Aorta (tissue), 5 donors: ENCODE measurements around the gene NFIA. TPM values are rescaled to one million over a fixed set of nuclear protein-coding genes. Genes with fewer than 3 reads are reported as not detected.

Source experiments
- ATAC-seq: fragments of 200-7000 bp; cut with Tn5 transposase; one replicate; pipeline ENCODE4 v1.9.1; 2022; ENCODE audit warnings: moderate library complexity; ENCODE audit not compliant: low FRiP score
- DNase-seq, 2 donors: peaks; one replicate each; pipeline ENCODE4 v3.0.0-alpha.2; 2020
- H3K27ac ChIP-seq, 2 donors: one replicate each; pipeline ENCODE4 v1.5.1; 2013; ENCODE audit warnings: low read length in 2 of 2, mild to moderate bottlenecking in 2 of 2, moderate library complexity in 2 of 2, control low read depth in 1 of 2, inconsistent platforms in 1 of 2, low read depth in 1 of 2
- H3K27me3 ChIP-seq, 2 donors: one replicate each; pipeline ENCODE4 v1.6.1; 2013; ENCODE audit warnings: control low read depth in 1 of 2, low read length in 1 of 2, mild to moderate bottlenecking in 1 of 2, moderate library complexity in 1 of 2; ENCODE audit not compliant: insufficient read depth in 2 of 2, control insufficient read depth in 1 of 2
- H3K36me3 ChIP-seq, 2 donors: one replicate each; pipeline ENCODE4 v1.6.1; 2013; ENCODE audit warnings: control low read depth in 1 of 2, low read length in 1 of 2, mild to moderate bottlenecking in 1 of 2; ENCODE audit not compliant: insufficient read depth in 2 of 2, control insufficient read depth in 1 of 2
- H3K4me1 ChIP-seq, 2 donors: one replicate each; pipeline ENCODE4 v1.6.1; 2013; ENCODE audit warnings: low read length in 2 of 2, control low read depth in 1 of 2, mild to moderate bottlenecking in 1 of 2, moderate library complexity in 1 of 2; ENCODE audit not compliant: insufficient read depth in 2 of 2, control insufficient read depth in 1 of 2
- H3K4me3 ChIP-seq, 2 donors: one replicate each; pipeline ENCODE4 v1.5.1; 2013; ENCODE audit warnings: low read length in 2 of 2, control low read depth in 1 of 2, mild to moderate bottlenecking in 1 of 2
- H3K9me3 ChIP-seq: one replicate; pipeline ENCODE4 v1.6.1; 2013; ENCODE audit warnings: mild to moderate bottlenecking, low read length; ENCODE audit not compliant: control insufficient read depth
- WGBS, 2 donors: extraction: QIAGEN DNeasy Blood & Tissue Kit; methylation state at CpG; one replicate each; pipeline ENCODE4 v1.1.7; 2013; 5-methylcytosine and 5-hydroxymethylcytosine counted together
- intact Hi-C, 2 donors: fragments of 100-400 bp; cut with DNase I; formaldehyde crosslinking; loops; one replicate each; pipeline versions ENCODE4 v1.14.2 to v1.15.0; 2022
- polyA plus RNA-seq, 2 donors: library from polyadenylated mRNA; stranded (reverse); fragments of 200-250 nt; gene quantifications; one replicate each; pipeline ENCODE4 v1.2.3, GENCODE V29; 2013
- total RNA-seq, 2 donors: library from RNA; stranded (reverse); fragmentation: NEBNext Ultra II Directional; extraction: Animal tissue kit (Norgen Biotek cat#: 25700); gene quantifications; one replicate each; pipeline ENCODE4 v1.2.1, GENCODE V29; 2021
- donor health status: healthy with polysubstance abuse.
- donor health status: Bipolar disorder and iron deficiency.
- donor health status: DM: no; HTN: no; CAD: no.
- donor health status: DM: no; HTN: no; CAD: no.
- donor health status: DM: yes; HTN: yes; CAD: no.

The NFIA gene
- total and polyA plus RNA-seq, 4 donors = 15.3 to 221 (median 82.4) TPM

- DNase-seq (no peak), ATAC-seq (no peak)
- 68 to 97% methylated on average over 1 of the region's 1 CpG for WGBS, 2 donors
- no peaks in the 10 kb centered on the region for H3K27me3 ChIP-seq
- H3K4me1 ChIP-seq = peaks cover 8 to 11% of the 10 kb centered on the region in 2 donors
- intact Hi-C loops = loop anchor here in 1 of 2 donors (5.0 kb wide), 1 partner anchor 102 kb away; no protein-coding TSS in a partner anchor
- H3K36me3 ChIP-seq = no peaks in the 10 kb centered on the region
- H3K27ac ChIP-seq = no peak overlapping the region
- H3K9me3 ChIP-seq = no peaks in the 10 kb centered on the region
- no peak overlapping the region for H3K4me3 ChIP-seq
Observed at GRCh38 chr1:61193808-61194207, 111.4 kb downstream of the NFIA start.

- Histone ChIP-seq H3K9me3 (no peaks in the 10 kb centered on the region), H3K36me3 (no peaks in the 10 kb centered on the region), H3K27me3 (no peaks in the 10 kb centered on the region), H3K27ac (peak overlapping the region; percentile 2 to 80), H3K4me3 (no peak overlapping the region), H3K4me1 (peaks cover 2 to 8% of the 10 kb centered on the region in 2 donors)
- 6 to 13% methylated on average over 8 of the region's 8 CpGs for WGBS, 2 donors
- no peak for DNase-seq
- intact Hi-C loops = no loop called here
- ATAC-seq = no peak
Observed at GRCh38 chr1:61198554-61198953, 116.2 kb downstream of the NFIA start.

- H3K4me3 ChIP-seq = no peak overlapping the region
- H3K4me1 ChIP-seq = peaks cover 2 to 8% of the 10 kb centered on the region in 2 donors
- no peaks in the 10 kb centered on the region for H3K36me3 ChIP-seq
- H3K9me3 ChIP-seq = no peaks in the 10 kb centered on the region
- ATAC-seq (no peak), DNase-seq (no peak)
- WGBS, 2 donors = 45 to 53% methylated on average over 5 of the region's 5 CpGs
- H3K27me3 ChIP-seq = no peaks in the 10 kb centered on the region
- no peak overlapping the region for H3K27ac ChIP-seq
- intact Hi-C loops = loop anchor here in 1 of 2 donors (10.0 kb wide), 1 partner anchor 134 kb away; no protein-coding TSS in a partner anchor
Observed at GRCh38 chr1:61201035-61201434, 118.7 kb downstream of the NFIA start.

GRCh38 chr1:61202854-61203598 is 120.7 kb downstream of the NFIA start:
- peak overlapping the region in 1 of 2 donors; percentile 37 for H3K27ac ChIP-seq
- H3K4me1 ChIP-seq = peaks cover 3 to 5% of the 10 kb centered on the region in 2 donors
- intact Hi-C loops = loop anchor here in 1 of 2 donors (10.0 kb wide), 1 partner anchor 132 kb away; no protein-coding TSS in a partner anchor
- DNase-seq (no peak), ATAC-seq (no peak)
- H3K4me3 ChIP-seq = no peak overlapping the region
- no peaks in the 10 kb centered on the region for H3K36me3 ChIP-seq
- H3K9me3 ChIP-seq = no peaks in the 10 kb centered on the region
- WGBS, 2 donors = 64 to 69% methylated on average over 11 of the region's 11 CpGs
- H3K27me3 ChIP-seq = no peaks in the 10 kb centered on the region

DNA sequence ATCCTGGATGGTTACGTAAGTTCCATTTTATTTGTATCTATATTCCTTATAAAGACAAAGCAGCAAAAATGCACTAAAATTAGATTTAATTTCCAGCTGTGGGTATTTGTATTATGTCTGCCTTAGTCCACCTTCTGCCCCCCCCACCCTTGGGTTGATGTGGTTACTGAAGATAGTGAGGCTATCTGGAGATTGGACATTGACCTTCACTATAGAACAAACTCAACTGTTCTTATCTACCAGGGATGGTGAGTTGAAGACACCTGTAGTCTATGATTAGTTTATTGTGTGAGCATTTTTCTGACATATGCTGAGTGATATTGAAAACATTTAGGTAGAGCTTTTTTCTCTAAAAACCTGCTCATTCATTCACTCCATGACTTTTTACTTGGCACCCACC is 122.2 kb downstream of the NFIA start:
- H3K36me3 ChIP-seq = no peaks in the 10 kb centered on the region
- ATAC-seq = no peak
- no peak for DNase-seq
- H3K4me3 ChIP-seq = no peak overlapping the region
- H3K9me3 ChIP-seq = no peaks in the 10 kb centered on the region
- peaks cover 3 to 4% of the 10 kb centered on the region in 2 donors for H3K4me1 ChIP-seq
- intact Hi-C loops = loop anchor here in 1 of 2 donors (10.0 kb wide), 1 partner anchor 130 kb away; no protein-coding TSS in a partner anchor
- H3K27ac ChIP-seq = no peak overlapping the region
- WGBS, 2 donors = 59 to 60% methylated on average over 1 of the region's 1 CpG
- H3K27me3 ChIP-seq = no peaks in the 10 kb centered on the region

DNA sequence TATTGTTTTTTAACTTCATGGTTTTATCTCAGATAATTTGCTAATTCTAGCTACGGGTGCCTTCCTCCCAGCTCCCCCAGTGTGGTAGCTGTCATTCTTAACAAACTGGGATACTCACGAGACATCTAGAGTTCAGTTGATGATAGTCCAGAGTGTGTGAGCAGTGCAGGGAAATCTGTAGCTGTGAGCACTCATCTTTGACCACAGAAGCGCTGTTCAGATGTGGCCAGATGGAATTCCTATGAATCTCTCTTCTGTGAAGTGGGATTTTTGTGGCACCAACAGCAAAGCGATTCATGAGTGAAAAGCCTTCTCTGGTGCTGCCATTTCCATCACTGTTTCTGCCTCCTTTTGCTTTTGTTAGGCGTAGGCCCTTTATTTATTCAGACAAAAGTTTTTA is 125.1 kb downstream of the NFIA start:
- Histone ChIP-seq H3K4me1 (peaks cover 6 to 10% of the 10 kb centered on the region in 2 donors), H3K27ac (no peak overlapping the region), H3K9me3 (no peaks in the 10 kb centered on the region), H3K27me3 (no peaks in the 10 kb centered on the region), H3K4me3 (no peak overlapping the region), H3K36me3 (no peaks in the 10 kb centered on the region)
- whole genome bisulfite sequencing, 2 donors = 77 to 93% methylated on average over 5 of the region's 5 CpGs
- no peak for DNase-seq
- no peak for ATAC-seq
- intact Hi-C loops = loop anchor here in 1 of 2 donors (10.0 kb wide), 1 partner anchor 127 kb away; no protein-coding TSS in a partner anchor

GRCh38 chr1:61208172-61208571 is 125.8 kb downstream of the NFIA start:
- Histone ChIP-seq H3K4me3 (no peak overlapping the region), H3K36me3 (no peaks in the 10 kb centered on the region), H3K9me3 (no peaks in the 10 kb centered on the region), H3K27ac (peak overlapping the region in 1 of 2 donors; percentile 43), H3K4me1 (peaks cover 6 to 7% of the 10 kb centered on the region in 2 donors), H3K27me3 (no peaks in the 10 kb centered on the region)
- DNase-seq (no peak), ATAC-seq (no peak)
- intact Hi-C loops = loop anchor here in 1 of 2 donors (10.0 kb wide), 1 partner anchor 127 kb away; no protein-coding TSS in a partner anchor

GRCh38 chr1:61208831-61209230 is 126.5 kb downstream of the NFIA start:
- Histone ChIP-seq H3K27ac (no peak overlapping the region), H3K4me1 (peaks cover 6 to 7% of the 10 kb centered on the region in 2 donors)
- intact Hi-C loops = loop anchor here in 1 of 2 donors (10.0 kb wide), 1 partner anchor 126 kb away; no protein-coding TSS in a partner anchor

More at GRCh38 chr1:61208831-61209230, 126.5 kb downstream of the NFIA start:
- no peak overlapping the region for H3K4me3 ChIP-seq
- no peaks in the 10 kb centered on the region for H3K9me3 ChIP-seq
- no peaks in the 10 kb centered on the region for H3K36me3 ChIP-seq
- DNase-seq = no peak
- ATAC-seq = no peak
- WGBS, 2 donors = 15 to 22% methylated on average over 2 of the region's 2 CpGs
- H3K27me3 ChIP-seq = no peaks in the 10 kb centered on the region
